Aorta (tissue), 5 donors: ENCODE results near the gene FGD2. TPM values are rescaled to one million over a fixed set of nuclear protein-coding genes. Genes with fewer than 3 reads are reported as not detected.

Source experiments
- ATAC-seq: fragments of 200-7000 bp; cut with Tn5 transposase; one replicate; pipeline ENCODE4 v1.9.1; 2022; ENCODE audit warnings: moderate library complexity; ENCODE audit not compliant: low FRiP score
- DNase-seq, 2 donors: peaks; one replicate each; pipeline ENCODE4 v3.0.0-alpha.2; 2020
- H3K27ac ChIP-seq, 2 donors: one replicate each; pipeline ENCODE4 v1.5.1; 2013; ENCODE audit warnings: low read length in 2 of 2, mild to moderate bottlenecking in 2 of 2, moderate library complexity in 2 of 2, control low read depth in 1 of 2, inconsistent platforms in 1 of 2, low read depth in 1 of 2
- H3K27me3 ChIP-seq, 2 donors: one replicate each; pipeline ENCODE4 v1.6.1; 2013; ENCODE audit warnings: control low read depth in 1 of 2, low read length in 1 of 2, mild to moderate bottlenecking in 1 of 2, moderate library complexity in 1 of 2; ENCODE audit not compliant: insufficient read depth in 2 of 2, control insufficient read depth in 1 of 2
- H3K36me3 ChIP-seq, 2 donors: one replicate each; pipeline ENCODE4 v1.6.1; 2013; ENCODE audit warnings: control low read depth in 1 of 2, low read length in 1 of 2, mild to moderate bottlenecking in 1 of 2; ENCODE audit not compliant: insufficient read depth in 2 of 2, control insufficient read depth in 1 of 2
- H3K4me1 ChIP-seq, 2 donors: one replicate each; pipeline ENCODE4 v1.6.1; 2013; ENCODE audit warnings: low read length in 2 of 2, control low read depth in 1 of 2, mild to moderate bottlenecking in 1 of 2, moderate library complexity in 1 of 2; ENCODE audit not compliant: insufficient read depth in 2 of 2, control insufficient read depth in 1 of 2
- H3K4me3 ChIP-seq, 2 donors: one replicate each; pipeline ENCODE4 v1.5.1; 2013; ENCODE audit warnings: low read length in 2 of 2, control low read depth in 1 of 2, mild to moderate bottlenecking in 1 of 2
- H3K9me3 ChIP-seq: one replicate; pipeline ENCODE4 v1.6.1; 2013; ENCODE audit warnings: mild to moderate bottlenecking, low read length; ENCODE audit not compliant: control insufficient read depth
- WGBS, 2 donors: extraction: QIAGEN DNeasy Blood & Tissue Kit; methylation state at CpG; one replicate each; pipeline ENCODE4 v1.1.7; 2013; 5-methylcytosine and 5-hydroxymethylcytosine counted together
- intact Hi-C, 2 donors: fragments of 100-400 bp; cut with DNase I; formaldehyde crosslinking; loops; one replicate each; pipeline versions ENCODE4 v1.14.2 to v1.15.0; 2022
- polyA plus RNA-seq, 2 donors: library from polyadenylated mRNA; stranded (reverse); fragments of 200-250 nt; gene quantifications; one replicate each; pipeline ENCODE4 v1.2.3, GENCODE V29; 2013
- total RNA-seq, 2 donors: library from RNA; stranded (reverse); fragmentation: NEBNext Ultra II Directional; extraction: Animal tissue kit (Norgen Biotek cat#: 25700); gene quantifications; one replicate each; pipeline ENCODE4 v1.2.1, GENCODE V29; 2021
- donor health status: healthy with polysubstance abuse.
- donor health status: Bipolar disorder and iron deficiency.
- donor health status: DM: no; HTN: no; CAD: no.
- donor health status: DM: no; HTN: no; CAD: no.
- donor health status: DM: yes; HTN: yes; CAD: no.

The FGD2 gene
- total and polyA plus RNA-seq, 4 donors = 2.2 to 33.9 (median 16.4) TPM

DNA sequence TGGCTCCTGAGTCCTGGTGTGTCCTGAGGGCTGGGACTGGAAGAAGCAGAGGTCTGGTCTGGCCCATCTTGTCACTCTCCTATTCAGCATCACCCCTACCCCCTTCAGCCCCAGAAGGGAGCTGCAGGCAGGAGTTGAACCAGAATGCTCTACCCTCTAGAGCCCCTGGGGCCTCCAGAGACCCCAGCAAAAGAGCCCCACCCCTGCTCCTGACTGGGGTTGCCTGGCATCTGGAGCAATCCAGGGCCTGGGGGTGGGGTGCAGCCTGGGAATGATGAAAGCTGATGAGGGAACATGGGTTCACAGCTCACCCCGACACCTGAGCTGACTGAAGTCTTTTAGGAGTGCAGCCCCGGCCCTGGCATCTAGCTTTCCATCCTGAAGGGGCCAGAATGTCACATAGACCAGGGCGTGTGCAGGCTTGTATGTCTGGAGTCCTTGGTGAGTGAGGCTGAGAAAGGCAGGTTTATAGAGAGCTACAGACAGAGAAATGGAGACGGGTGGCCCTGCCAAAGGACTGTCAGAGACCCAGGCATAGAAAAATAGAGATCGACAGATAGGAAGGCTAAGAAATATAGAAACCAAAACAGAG, 12.2 kb downstream of the FGD2 start:
- no peaks in the 10 kb centered on the region for H3K36me3 ChIP-seq
- DNase-seq (no peak), ATAC-seq (no peak)
- 23 to 31% methylated on average over 5 of the region's 5 CpGs for WGBS, 2 donors
- intact Hi-C loops = loop anchor here (1.0 to 5.0 kb wide), 5 partner anchors 130 to 253 kb away; partner anchors contain the start of gene C6orf89 (in 2 of the 2)
- H3K27me3 ChIP-seq = no peaks in the 10 kb centered on the region
- no peak overlapping the region for H3K4me3 ChIP-seq
- no peaks in the 10 kb centered on the region for H3K9me3 ChIP-seq
- H3K27ac ChIP-seq = peak overlapping the region in 1 of 2 donors; percentile 38
- H3K4me1 ChIP-seq = no peaks in the 10 kb centered on the region

DNA sequence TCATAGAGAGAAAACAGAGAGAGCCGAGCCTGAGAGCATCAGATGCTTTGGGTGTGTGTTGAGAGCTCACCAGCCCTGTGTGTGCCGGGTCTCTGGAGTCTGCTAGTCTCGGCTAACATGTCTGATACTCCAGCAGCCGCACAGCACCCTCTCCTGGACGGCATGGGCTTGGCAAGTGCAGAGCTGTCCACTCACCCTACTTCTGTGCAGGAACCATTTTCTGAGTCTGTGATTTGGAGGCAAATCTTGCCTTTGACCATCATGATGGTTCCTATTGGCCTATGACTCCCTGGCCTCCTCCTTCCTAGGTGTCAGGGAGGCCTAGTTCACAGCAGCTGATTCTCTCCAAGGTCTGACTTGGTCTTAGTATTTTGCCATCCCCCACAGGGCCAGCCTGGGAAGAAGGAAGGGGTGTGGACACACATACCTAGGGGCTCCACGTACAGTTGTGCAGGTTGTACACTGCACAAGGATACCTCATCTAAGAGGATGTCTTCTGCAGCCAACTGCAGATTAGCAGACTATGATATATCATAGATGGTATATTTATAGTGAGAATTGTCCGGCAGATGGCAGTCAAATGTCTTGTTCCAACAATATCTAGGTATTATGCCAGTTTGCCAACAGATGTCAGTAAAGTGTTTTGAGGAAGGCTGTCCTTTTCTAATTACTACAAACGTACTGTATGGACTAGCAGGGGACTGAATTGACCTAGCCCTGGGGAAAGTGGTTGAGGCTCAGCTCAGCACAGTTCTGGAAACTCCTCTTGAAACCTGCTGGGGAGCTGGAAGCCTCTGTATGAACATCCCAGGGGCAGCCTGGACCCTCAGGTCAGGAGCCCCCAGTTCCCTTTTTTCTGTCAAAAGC, 13.0 kb downstream of the FGD2 start:
- Histone ChIP-seq H3K4me3 (no peak overlapping the region), H3K36me3 (no peaks in the 10 kb centered on the region), H3K27ac (no peak overlapping the region), H3K9me3 (no peaks in the 10 kb centered on the region), H3K4me1 (no peaks in the 10 kb centered on the region), H3K27me3 (no peaks in the 10 kb centered on the region)
- WGBS, 2 donors = 5 to 6% methylated on average over 8 of the region's 8 CpGs
- DNase-seq = peak; percentile 94 to 97
- ATAC-seq = peak; percentile 94
- intact Hi-C loops = loop anchor here (1.0 to 5.0 kb wide), 5 partner anchors 131 to 254 kb away; partner anchors contain the start of gene C6orf89 (in 2 of the 2)

DNA sequence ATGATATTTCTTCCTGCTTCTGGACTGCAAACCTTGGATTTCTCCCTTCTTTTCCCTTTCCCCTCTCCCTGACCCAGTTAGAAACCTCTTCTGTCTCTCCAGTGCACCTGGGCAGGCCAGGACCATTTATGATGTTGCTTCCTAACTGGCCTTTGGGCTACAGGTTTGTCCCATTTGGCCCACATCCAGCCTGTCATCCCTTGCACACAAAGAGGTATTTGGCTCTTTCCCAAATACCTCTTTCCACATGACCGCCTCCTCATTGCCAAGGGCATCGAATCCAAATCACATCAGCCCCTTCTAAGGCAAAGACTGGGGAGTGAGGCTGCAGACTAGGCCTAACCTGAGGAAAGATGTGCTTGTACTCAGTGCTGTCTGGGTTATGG, 13.6 kb downstream of the FGD2 start:
- 25 to 31% methylated on average over 2 of the region's 2 CpGs for WGBS, 2 donors
- H3K9me3 ChIP-seq = no peaks in the 10 kb centered on the region
- no peaks in the 10 kb centered on the region for H3K4me1 ChIP-seq
- intact Hi-C loops = loop anchor here (2.0 to 5.0 kb wide), 3 partner anchors 132 to 254 kb away; partner anchors contain the start of gene C6orf89 (in 1 of the 2)
- ATAC-seq (no peak), DNase-seq (no peak)
- H3K27me3 ChIP-seq = no peaks in the 10 kb centered on the region
- H3K27ac ChIP-seq = no peak overlapping the region
- no peaks in the 10 kb centered on the region for H3K36me3 ChIP-seq
- H3K4me3 ChIP-seq = no peak overlapping the region

DNA sequence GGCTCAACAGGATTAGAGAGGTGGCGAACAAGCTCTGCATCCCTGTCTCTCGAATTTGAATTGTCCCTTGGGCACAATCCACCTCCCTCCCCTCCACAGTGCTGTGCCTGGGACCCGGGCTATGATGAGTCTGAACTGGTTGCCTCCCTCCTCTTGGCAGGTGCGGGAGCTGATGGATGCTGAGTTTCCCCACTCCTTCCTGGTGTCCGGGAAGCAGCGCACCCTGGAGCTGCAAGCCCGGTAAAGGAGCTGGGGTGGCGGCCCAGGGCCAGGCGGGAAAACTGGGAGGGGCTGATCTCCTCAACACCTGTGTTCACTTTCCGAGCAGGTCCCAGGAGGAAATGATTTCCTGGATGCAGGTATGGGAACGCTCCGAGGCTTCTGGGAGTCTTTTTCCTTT, 14.9 kb downstream of the FGD2 start:
- intact Hi-C loops = no loop called here

DNA sequence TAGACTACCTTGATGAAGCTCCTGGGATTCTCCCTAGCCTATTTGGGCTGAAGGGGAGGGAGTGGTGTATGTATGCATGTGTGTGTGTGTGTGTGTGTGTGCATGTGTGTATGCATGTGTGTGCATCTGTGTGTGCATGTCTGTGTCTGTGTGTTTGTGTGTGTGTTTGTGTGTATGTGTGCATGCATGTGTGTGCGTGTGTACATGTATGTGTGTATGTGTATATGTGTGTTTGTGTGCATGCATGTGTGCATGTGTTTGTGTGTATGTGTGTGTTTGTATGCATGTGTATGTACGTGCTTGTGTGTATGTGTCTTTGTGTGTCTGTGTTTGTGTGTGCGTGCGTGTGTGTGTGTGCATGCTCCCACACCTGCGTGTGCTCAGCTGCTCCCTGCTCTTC, 15.4 kb downstream of the FGD2 start:
- intact Hi-C loops = no loop called here
- no peak for ATAC-seq

More for the DNA sequence above, 14.9 kb downstream of the FGD2 start:
- no peak for ATAC-seq
- Histone ChIP-seq H3K27me3 (no peaks in the 10 kb centered on the region), H3K4me3 (no peak overlapping the region), H3K36me3 (no peaks in the 10 kb centered on the region), H3K4me1 (no peaks in the 10 kb centered on the region), H3K9me3 (no peaks in the 10 kb centered on the region), H3K27ac (no peak overlapping the region)
- DNase-seq = no peak
- WGBS, 2 donors = 71 to 77% methylated on average over 12 of the region's 12 CpGs

DNA sequence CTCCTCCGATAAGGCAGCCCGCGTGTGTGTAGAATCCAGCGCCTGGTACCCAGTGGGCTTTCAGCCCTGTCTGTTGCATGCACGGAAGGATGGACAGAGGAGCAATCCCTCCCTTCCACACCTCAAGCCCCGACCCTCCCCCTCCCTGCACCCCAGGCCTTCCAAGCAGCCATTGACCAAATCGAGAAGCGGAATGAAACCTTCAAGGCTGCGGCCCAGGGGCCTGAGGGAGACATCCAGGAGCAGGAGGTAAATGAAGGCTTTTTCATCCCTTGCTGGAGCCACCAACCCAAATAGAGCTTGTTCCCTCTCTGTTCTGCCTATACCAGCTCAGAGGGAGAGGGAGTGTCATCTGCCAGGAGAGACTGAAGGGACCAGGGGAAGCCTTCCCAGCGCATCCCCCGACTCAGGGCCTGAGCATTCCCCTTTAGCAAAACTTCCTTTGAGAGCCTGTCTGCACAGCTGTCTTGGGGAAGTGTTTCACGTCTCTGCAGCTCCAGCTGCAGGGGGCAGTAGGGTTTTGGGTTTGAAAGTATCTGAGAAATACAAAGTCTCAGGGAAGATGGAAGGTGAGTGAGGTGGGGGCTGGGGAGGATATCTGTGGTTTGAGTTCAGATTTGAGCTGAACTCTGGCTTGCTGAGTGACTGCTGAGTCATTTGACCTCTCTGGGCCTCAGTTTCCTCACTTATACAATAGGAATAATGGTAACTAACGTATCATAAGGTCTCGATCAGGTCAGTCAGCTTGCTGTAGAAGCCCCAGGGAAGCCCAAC, 16.1 kb downstream of the FGD2 start:
- H3K27ac ChIP-seq = no peak overlapping the region
- 72 to 85% methylated on average over 14 of the region's 14 CpGs for WGBS, 2 donors
- H3K9me3 ChIP-seq = no peaks in the 10 kb centered on the region
- DNase-seq = peak in 1 of 2 donors; percentile 60
- no peak for ATAC-seq
- intact Hi-C loops = no loop called here
- no peak overlapping the region for H3K4me3 ChIP-seq
- H3K36me3 ChIP-seq = no peaks in the 10 kb centered on the region
- no peaks in the 10 kb centered on the region for H3K4me1 ChIP-seq
- H3K27me3 ChIP-seq = no peaks in the 10 kb centered on the region

More for the DNA sequence above, 15.4 kb downstream of the FGD2 start:
- no peak for DNase-seq
- no peaks in the 10 kb centered on the region for H3K9me3 ChIP-seq
- 93 to 94% methylated on average over 5 of the region's 5 CpGs for WGBS, 2 donors
- H3K4me1 ChIP-seq = no peaks in the 10 kb centered on the region
- no peaks in the 10 kb centered on the region for H3K36me3 ChIP-seq
- no peak overlapping the region for H3K4me3 ChIP-seq
- no peaks in the 10 kb centered on the region for H3K27me3 ChIP-seq
- no peak overlapping the region for H3K27ac ChIP-seq

DNA sequence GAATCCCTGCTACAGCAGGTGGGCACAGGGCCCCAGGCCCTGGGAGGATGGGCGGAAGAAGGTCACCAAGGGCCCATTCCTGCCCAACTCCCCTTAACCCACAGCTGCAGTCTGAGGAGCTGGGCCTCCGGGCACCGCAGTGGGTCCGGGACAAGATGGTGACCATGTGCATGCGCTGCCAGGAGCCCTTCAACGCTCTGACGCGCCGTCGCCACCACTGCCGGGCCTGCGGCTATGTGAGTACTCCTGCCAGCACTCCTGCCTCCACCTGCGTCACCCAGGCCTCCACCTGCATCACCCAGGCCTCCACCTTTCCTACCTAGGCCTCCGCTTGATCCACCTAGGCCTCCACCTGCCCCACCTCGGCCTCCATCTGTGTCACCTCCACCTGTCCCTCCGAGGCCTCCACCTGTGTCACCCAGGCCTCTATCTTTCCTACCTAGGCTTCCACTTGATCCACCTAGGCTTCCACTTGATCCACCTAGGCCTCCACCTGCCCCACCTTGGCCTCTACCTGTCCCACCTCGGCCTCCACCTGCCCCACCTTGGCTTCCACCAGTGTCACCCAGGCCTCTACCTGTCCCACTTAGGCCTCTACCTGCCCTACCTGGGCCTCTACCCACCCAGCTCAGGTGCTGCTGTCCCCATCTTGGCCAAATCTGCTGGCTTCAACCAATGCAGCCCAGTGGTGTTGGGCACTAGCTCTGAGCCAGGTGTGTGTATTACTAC, 16.8 kb downstream of the FGD2 start:
- intact Hi-C loops = no loop called here

More for the DNA sequence above, 16.8 kb downstream of the FGD2 start:
- Histone ChIP-seq H3K27me3 (no peaks in the 10 kb centered on the region), H3K9me3 (no peaks in the 10 kb centered on the region), H3K36me3 (no peaks in the 10 kb centered on the region), H3K4me1 (no peaks in the 10 kb centered on the region), H3K27ac (no peak overlapping the region), H3K4me3 (no peak overlapping the region)
- WGBS, 2 donors = 95 to 97% methylated on average over 17 of the region's 17 CpGs
- ATAC-seq (no peak), DNase-seq (peak in 1 of 2 donors; percentile 70)
